ES-I3 (cell line): ENCODE data around the gene EDEM3.

Source experiments
- H3K36me3 ChIP-seq: 2 replicates; pipeline ENCODE4 v1.6.1; 2013; ENCODE audit warnings: mild to moderate bottlenecking, low read length, control low read depth, moderate library complexity; ENCODE audit not compliant: insufficient read depth
- H3K4me1 ChIP-seq: 2 replicates; pipeline ENCODE4 v1.6.1; 2013; ENCODE audit warnings: mild to moderate bottlenecking, control low read depth, low read length; ENCODE audit not compliant: insufficient read depth
- H3K9ac ChIP-seq: 2 replicates; pipeline ENCODE4 v1.6.1; 2013; ENCODE audit warnings: low read depth, mild to moderate bottlenecking, low read length, moderate library complexity
- H3K9me3 ChIP-seq: 2 replicates; pipeline ENCODE4 v1.6.1; 2013; ENCODE audit warnings: mild to moderate bottlenecking, low read length, moderate library complexity; ENCODE audit not compliant: control insufficient read depth, insufficient read depth

EDEM3 gene

DNA sequence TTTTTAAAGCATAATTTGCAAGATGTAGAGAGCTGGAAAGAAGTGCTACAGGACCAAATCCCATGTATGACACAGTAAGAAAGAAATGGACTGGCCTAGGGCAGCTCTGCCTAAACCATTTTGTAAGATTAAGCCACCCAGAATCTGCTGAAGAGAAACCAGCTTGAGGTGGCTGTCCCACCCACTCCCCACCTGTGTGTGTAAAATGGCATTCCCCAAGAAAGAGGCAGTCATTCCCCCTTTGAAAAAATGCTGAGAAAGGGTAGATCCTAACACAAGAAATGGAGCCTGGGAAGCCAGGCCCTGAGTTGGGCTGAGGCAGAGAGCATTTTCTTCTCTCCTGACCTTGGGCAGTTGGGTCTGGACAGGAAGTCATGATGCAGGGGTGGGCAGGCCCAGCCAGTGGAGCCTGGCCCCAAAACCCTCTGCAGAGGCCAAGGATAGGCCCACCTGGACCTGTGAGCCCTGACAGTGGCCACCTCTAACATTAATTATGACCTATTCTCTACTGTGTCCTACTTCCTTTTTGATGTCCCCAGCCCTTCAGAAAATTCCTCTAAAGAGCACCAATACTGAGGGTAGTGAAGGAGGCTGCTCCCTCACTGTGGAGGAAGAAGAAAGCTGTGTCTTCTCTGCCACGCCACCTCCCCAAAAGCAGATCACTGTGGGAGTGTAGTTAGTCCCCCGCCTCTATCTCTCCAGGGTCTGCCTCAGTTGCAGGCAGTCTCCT lies 94.0 kb downstream of the EDEM3 start:
- Histone ChIP-seq H3K9ac (no peak overlapping the region), H3K36me3 (no peaks in the 10 kb centered on the region), H3K4me1 (no peaks in the 10 kb centered on the region), H3K9me3 (no peaks in the 10 kb centered on the region)

DNA sequence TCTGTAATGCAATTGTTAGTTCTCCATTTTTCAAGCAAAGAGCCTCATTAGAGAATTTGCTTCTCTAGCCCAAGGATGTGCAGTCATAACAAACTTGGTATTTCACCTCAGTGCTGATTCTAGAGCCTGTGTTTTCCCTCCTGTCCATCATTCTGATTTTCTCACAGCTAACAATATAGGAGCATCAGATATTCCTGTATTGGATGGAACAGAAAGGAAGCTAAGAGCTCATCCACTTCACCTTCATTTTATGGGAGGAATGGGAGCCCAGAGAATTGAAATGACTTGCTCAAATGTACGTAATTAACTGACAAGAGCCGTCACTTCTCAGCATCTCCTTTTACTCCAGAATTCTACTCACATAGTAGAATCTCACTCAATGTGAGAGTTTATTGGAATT lies 96.6 kb downstream of the EDEM3 start:
- no peaks in the 10 kb centered on the region for H3K4me1 ChIP-seq
- no peaks in the 10 kb centered on the region for H3K36me3 ChIP-seq
- H3K9me3 ChIP-seq, result no peaks in the 10 kb centered on the region
- H3K9ac ChIP-seq, result no peak overlapping the region

GRCh38 chr1:184656221-184656620 lies 98.4 kb downstream of the EDEM3 start:
- Histone ChIP-seq H3K4me1 (no peaks in the 10 kb centered on the region), H3K36me3 (no peaks in the 10 kb centered on the region), H3K9me3 (peaks cover 4% of the 10 kb centered on the region; the same call in 1 of the 2 replicates), H3K9ac (no peak overlapping the region)

GRCh38 chr1:184655185-184655584 lies 99.5 kb downstream of the EDEM3 start:
- no peaks in the 10 kb centered on the region for H3K4me1 ChIP-seq
- peaks cover 4% of the 10 kb centered on the region; the same call in 1 of the 2 replicates for H3K9me3 ChIP-seq
- no peak overlapping the region for H3K9ac ChIP-seq
- no peaks in the 10 kb centered on the region for H3K36me3 ChIP-seq

DNA sequence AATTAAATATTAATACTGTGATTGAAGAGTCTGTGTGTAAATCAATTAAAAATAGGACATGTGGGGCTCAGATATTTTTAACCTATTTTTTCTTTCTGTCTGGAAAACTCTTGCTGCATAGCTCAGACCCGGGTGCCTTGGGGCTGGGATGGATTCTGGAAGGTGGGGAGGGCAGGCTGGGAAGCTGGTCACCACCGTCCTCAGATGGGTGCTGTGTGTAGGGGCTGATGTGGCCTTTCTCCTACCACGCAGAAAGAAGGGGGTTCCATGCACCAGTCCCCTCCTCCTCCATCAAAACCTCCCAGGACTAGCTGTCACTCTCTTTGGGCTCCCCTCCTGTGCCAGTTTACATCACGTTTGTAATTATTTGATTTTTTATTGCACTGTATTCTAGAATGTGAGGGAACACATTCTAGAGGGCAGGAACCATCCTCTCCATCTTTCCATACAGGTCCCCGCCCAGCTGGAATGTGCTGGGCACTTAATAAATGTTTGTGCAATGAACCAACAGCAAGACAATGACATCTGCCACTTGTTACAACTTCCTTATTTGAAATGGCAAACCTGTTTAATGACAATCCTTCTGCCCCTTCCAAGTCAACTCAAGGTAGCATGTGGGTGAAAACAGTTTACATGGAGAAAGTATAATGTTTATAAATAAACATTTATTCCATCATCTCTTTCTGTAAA lies 104.3 kb downstream of the EDEM3 start:
- Histone ChIP-seq H3K9me3 (peaks cover 4% of the 10 kb centered on the region; the same call in 1 of the 2 replicates), H3K9ac (no peak overlapping the region), H3K4me1 (no peaks in the 10 kb centered on the region), H3K36me3 (no peaks in the 10 kb centered on the region)

DNA sequence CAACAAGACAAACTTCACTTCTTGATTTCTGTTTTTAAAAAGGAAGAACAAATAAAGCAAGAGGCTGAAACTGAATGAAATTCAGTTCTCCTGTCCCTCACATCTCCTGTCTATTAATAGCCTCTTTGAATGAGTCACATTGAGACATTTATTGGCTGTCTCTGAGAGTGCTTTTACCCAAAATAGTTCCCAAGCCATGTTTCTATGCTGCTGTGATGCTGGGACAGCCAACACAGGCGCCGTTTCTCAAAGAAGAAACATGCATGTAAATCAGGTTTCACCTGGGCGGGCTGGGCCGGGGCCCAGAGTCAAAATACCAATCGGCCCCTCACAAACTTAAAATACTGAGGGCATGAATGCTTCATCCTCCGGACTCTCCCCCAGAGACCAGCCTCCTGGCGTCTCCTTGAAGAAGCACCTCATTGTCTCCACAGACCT lies 105.2 kb downstream of the EDEM3 start:
- Histone ChIP-seq H3K9me3 (peaks cover 4% of the 10 kb centered on the region; the same call in 1 of the 2 replicates), H3K36me3 (no peaks in the 10 kb centered on the region), H3K4me1 (no peaks in the 10 kb centered on the region), H3K9ac (no peak overlapping the region)

- Histone ChIP-seq H3K9me3 (peaks cover 4% of the 10 kb centered on the region; the same call in 1 of the 2 replicates), H3K4me1 (no peaks in the 10 kb centered on the region), H3K9ac (no peak overlapping the region), H3K36me3 (no peaks in the 10 kb centered on the region)
Observed at GRCh38 chr1:184648856-184649201, 105.8 kb downstream of the EDEM3 start.

DNA sequence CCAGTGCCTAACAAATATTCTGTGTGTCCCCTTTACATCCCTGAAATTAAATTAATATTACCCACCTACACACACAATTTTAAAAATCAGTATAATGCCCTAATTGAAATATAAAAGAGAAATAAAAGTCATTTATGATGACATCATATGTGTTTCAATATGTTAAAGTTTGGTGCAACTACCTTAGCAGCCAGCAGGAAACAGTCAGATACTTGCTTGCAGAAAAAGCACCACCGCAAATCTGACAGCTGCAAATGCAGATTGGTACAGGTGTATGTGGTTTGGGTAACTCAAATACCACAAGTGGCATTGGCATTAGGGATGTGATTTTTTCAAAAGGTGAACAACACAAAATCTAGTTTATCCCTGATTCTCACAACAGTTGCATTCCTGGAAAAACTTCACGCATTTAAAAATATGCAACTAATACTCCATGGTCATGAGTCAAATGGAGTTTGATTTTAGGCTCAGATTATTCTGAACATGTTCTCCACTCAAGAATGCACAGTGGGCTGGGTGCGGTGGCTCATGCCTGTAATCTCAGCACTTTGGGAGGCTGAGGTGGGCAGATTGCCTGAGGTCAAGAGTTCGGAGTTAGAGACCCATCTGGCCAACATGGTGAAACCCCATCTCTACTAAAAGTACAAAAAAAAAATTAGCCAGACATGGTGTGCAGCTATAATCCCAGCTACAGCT lies 106.3 kb downstream of the EDEM3 start:
- H3K9ac ChIP-seq, result no peak overlapping the region
- no peaks in the 10 kb centered on the region for H3K4me1 ChIP-seq
- H3K36me3 ChIP-seq, result no peaks in the 10 kb centered on the region
- peaks cover 4% of the 10 kb centered on the region; the same call in 1 of the 2 replicates for H3K9me3 ChIP-seq

GRCh38 chr1:184647471-184647870 lies 107.2 kb downstream of the EDEM3 start:
- Histone ChIP-seq H3K4me1 (no peaks in the 10 kb centered on the region), H3K9ac (no peak overlapping the region), H3K36me3 (no peaks in the 10 kb centered on the region), H3K9me3 (peaks cover 4% of the 10 kb centered on the region; the same call in 1 of the 2 replicates)

DNA sequence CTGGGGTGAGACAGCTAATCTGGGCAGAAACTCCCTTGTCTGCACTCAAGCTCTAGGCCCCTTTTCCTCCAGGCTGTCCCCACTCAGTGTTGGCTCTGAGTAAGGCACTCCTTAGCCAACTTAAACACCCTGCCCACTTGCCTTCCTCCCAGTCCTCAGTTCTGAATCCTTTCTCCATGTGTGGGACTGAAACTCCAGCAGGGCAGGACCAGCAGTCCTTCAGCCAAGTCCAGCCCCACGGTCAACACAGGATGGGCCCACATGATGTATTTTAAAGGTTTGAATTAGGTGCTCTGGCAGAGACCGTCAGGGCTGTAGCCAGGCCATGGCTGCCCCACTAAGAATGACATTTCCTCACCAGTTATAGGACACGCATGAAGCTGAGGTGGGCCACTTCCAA lies 107.8 kb downstream of the EDEM3 start:
- peaks cover 4% of the 10 kb centered on the region; the same call in 1 of the 2 replicates for H3K9me3 ChIP-seq
- H3K36me3 ChIP-seq, result no peaks in the 10 kb centered on the region
- no peaks in the 10 kb centered on the region for H3K4me1 ChIP-seq
- no peak overlapping the region for H3K9ac ChIP-seq

GRCh38 chr1:184646178-184646701 lies 108.4 kb downstream of the EDEM3 start:
- Histone ChIP-seq H3K4me1 (no peaks in the 10 kb centered on the region), H3K9ac (no peak overlapping the region), H3K9me3 (no peaks in the 10 kb centered on the region), H3K36me3 (no peaks in the 10 kb centered on the region)

DNA sequence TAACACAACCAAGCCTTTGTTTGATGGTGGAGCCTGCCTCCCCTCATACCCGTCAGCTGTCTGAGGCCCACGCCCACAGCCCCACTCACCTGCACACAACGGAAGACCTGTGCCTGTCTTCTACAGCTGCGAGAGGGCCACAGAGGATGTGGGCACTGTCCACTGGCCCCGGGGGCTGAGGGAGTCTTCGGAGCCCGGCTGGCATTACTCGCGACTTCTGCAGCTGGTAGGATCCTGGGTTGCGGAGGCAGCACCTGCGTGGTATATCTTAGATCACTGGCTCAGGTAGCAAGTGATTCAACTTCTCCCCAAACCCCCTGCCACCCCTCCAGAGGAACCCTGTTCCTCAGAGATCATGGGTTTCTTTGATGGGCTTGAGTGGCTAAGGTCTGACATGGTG lies 109.9 kb downstream of the EDEM3 start:
- H3K36me3 ChIP-seq, result no peaks in the 10 kb centered on the region
- no peaks in the 10 kb centered on the region for H3K4me1 ChIP-seq
- no peak overlapping the region for H3K9ac ChIP-seq
- H3K9me3 ChIP-seq, result no peaks in the 10 kb centered on the region

DNA sequence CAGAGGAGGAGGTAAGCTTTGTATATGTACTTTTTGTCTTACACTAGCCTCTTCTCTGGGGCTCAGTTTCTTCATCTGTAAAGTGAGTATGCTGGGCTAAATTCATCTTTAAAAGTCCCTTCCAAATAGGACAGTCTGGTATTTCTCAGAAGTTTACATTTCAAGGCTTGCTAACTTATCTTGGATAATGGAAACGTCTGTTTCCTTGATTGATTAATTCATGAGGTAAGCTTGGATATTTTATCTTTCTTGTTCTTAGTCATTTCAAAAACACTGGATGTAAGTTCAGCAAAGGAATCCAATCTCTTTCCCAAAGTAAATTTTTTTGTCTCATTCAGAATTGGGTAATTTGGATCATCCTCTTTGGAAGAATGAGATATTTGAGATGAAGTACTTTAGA lies 111.0 kb downstream of the EDEM3 start:
- Histone ChIP-seq H3K9ac (no peak overlapping the region), H3K9me3 (no peaks in the 10 kb centered on the region), H3K36me3 (no peaks in the 10 kb centered on the region), H3K4me1 (no peaks in the 10 kb centered on the region)

GRCh38 chr1:184641894-184642293 lies 112.8 kb downstream of the EDEM3 start:
- no peaks in the 10 kb centered on the region for H3K4me1 ChIP-seq
- no peaks in the 10 kb centered on the region for H3K36me3 ChIP-seq
- H3K9ac ChIP-seq, result no peak overlapping the region
- H3K9me3 ChIP-seq, result no peaks in the 10 kb centered on the region
